ENCODE results near the gene HS1BP3.

Gene HS1BP3

DNA sequence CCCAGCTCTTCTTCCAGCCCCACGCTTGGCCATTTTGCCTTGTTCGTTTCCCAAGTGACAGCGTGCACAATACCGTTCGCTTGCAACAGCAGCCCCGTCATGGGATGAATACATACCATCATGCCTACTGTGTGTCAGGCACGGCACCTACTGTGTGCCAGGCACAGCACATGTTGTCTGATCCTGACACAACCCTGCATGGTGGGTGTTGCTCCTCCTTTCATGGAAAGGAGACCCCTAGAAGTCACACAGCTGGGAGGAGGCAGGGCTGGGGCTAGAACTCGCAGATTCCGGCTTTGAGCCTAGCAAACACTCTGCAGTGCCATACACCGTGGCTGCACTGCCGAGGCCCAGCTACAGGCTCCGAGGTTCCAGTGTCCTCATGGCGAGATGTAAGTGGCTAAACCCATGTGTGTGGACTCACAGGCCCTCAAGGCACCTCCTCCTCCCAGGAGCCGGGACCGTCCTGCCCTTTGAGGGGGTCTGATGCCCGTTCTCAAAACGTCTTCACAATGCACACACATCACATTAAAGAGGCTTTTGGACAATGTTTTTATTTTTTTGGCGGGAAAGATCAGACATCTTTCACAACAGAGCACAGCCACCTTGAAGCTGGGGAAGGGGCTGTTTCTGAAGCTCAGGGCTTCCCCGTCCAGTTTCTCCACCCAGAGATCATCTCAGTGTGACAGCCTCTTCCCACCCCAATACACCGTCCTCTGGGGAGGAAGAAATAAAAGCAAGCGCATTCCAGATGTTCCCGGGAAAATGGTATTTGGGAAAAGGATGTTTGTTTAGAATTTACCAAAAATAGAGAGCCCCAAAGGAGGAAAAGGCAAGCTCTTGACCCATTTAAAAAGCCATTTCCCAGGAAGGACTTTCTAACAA lies 64.9 kb downstream of the HS1BP3 start:
- no peaks in the 10 kb centered on the region for H3K27me3 ChIP-seq (ENCODE audit: insufficient read depth, poor library complexity, severe bottlenecking)
- no peak for ATAC-seq (ENCODE audit: low read depth)
- peaks cover 17% of the 10 kb centered on the region for H3K4me1 ChIP-seq (ENCODE audit: insufficient read depth, poor library complexity, severe bottlenecking)
- peak overlapping the region; percentile 94 for H3K27ac ChIP-seq (ENCODE audit: poor library complexity, severe bottlenecking)
- no peaks in the 10 kb centered on the region for H3K36me3 ChIP-seq (ENCODE audit: low read depth)
- DNase-seq (ENCODE audit: low spot score) = peak; percentile 19
- no peak overlapping the region for H3K4me3 ChIP-seq (ENCODE audit: severe bottlenecking)
- peaks cover 6% of the 10 kb centered on the region for H3K9me3 ChIP-seq (ENCODE audit: severe bottlenecking)
- TF ChIP-seq CTCF (IDR thresholded peaks at IDR 0.05; ENCODE audit: poor library complexity, severe bottlenecking) = no peak

GRCh38 chr2:20585359-20585709 lies 65.6 kb downstream of the HS1BP3 start:
- H3K27me3 ChIP-seq (ENCODE audit: insufficient read depth, poor library complexity, severe bottlenecking) = no peaks in the 10 kb centered on the region
- H3K36me3 ChIP-seq (ENCODE audit: low read depth) = no peaks in the 10 kb centered on the region
- DNase-seq (ENCODE audit: low spot score) (no peak), ATAC-seq (ENCODE audit: low read depth) (no peak)
- H3K9me3 ChIP-seq (ENCODE audit: severe bottlenecking) = peaks cover 6% of the 10 kb centered on the region
- peak overlapping the region; percentile 94 for H3K27ac ChIP-seq (ENCODE audit: poor library complexity, severe bottlenecking)
- no peak overlapping the region for H3K4me3 ChIP-seq (ENCODE audit: severe bottlenecking)
- TF ChIP-seq CTCF (IDR thresholded peaks at IDR 0.05; ENCODE audit: poor library complexity, severe bottlenecking) = no peak
- H3K4me1 ChIP-seq (ENCODE audit: insufficient read depth, poor library complexity, severe bottlenecking) = peaks cover 17% of the 10 kb centered on the region

DNA sequence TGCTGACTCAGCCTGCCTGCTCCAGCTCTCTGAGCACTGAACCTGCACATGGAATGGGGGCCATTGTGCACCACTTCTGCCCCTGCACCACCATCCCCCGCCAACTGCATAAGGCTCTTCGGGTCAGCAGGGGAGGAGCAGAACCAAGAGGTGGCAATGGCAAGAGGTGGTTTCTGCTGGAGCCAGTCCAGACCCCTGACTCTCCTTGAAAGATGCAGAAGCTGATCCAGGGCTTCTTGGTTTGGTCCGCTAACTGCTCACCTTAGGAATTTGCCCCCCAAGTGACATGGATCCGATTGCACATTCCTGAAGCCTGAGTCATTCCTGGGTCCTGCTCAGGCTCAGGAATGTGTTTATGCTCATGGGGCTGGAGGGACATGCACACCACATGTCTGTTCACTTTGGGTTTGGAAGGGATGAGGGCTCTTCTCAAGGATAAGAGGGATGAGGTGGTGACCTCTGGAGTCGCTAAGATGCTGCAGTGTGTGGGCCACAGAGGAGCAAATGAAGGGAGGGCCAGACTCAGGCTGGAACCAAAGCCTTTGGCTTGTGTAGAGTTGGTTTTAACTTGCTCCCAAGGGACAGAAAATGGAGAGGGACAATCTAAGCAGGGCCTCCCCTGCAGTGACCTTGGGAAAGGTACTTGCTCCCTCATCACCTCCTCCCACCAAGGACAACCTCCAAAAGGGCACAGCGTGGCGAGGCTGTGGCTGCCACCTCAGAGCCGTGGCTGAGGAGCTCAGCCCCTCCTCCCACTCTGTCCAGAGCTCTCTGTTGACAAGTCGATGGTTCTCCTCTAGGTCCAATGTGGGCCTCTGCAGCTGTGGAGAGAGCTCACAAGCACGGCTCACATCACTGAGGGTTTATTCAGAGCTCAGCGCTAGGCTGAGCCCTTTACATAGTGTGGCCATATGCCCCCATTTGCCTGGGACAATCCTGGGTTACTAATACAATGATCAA lies 66.2 kb downstream of the HS1BP3 start:
- peak; percentile 80 for ATAC-seq (ENCODE audit: low read depth)
- TF ChIP-seq CTCF (IDR thresholded peaks at IDR 0.05; ENCODE audit: poor library complexity, severe bottlenecking) = no peak
- H3K9me3 ChIP-seq (ENCODE audit: severe bottlenecking) = peaks cover 6% of the 10 kb centered on the region
- H3K36me3 ChIP-seq (ENCODE audit: low read depth) = no peaks in the 10 kb centered on the region
- H3K4me3 ChIP-seq (ENCODE audit: severe bottlenecking) = no peak overlapping the region
- H3K4me1 ChIP-seq (ENCODE audit: insufficient read depth, poor library complexity, severe bottlenecking) = peaks cover 21% of the 10 kb centered on the region
- H3K27ac ChIP-seq (ENCODE audit: poor library complexity, severe bottlenecking) = peak overlapping the region; percentile 94
- no peaks in the 10 kb centered on the region for H3K27me3 ChIP-seq (ENCODE audit: insufficient read depth, poor library complexity, severe bottlenecking)
- peak; percentile 69 for DNase-seq (ENCODE audit: low spot score)

DNA sequence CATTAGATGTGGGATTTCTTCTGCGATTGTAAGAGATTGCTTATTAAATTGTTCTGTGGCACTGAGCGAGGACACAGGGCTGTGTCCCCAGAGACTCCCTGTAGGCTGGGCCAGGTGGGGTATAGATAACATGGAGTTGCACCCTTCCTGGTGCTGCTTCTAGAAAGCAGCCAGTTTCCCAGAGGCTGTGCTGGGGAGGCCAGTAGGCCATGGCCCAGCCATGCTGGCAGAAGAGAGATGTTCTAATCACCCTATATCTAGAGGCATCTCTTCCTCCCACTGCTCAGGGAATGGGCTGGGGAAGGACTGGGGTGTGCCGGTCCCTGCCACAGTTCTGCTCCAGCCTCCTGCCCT lies 66.9 kb downstream of the HS1BP3 start:
- no peak overlapping the region for H3K4me3 ChIP-seq (ENCODE audit: severe bottlenecking)
- ATAC-seq (ENCODE audit: low read depth) = peak; percentile 80
- H3K4me1 ChIP-seq (ENCODE audit: insufficient read depth, poor library complexity, severe bottlenecking) = peaks cover 27% of the 10 kb centered on the region
- peak overlapping the region; percentile 94 for H3K27ac ChIP-seq (ENCODE audit: poor library complexity, severe bottlenecking)
- no peaks in the 10 kb centered on the region for H3K27me3 ChIP-seq (ENCODE audit: insufficient read depth, poor library complexity, severe bottlenecking)
- DNase-seq (ENCODE audit: low spot score) = no peak
- no peaks in the 10 kb centered on the region for H3K36me3 ChIP-seq (ENCODE audit: low read depth)
- TF ChIP-seq CTCF (IDR thresholded peaks at IDR 0.05; ENCODE audit: poor library complexity, severe bottlenecking) = no peak
- peaks cover 6% of the 10 kb centered on the region for H3K9me3 ChIP-seq (ENCODE audit: severe bottlenecking)
